HG03575 (cell line): ENCODE results near the gene NEK11.
"Not testable (repeated sequence)": the region's sequence is repeated elsewhere in the genome, so short reads cannot be mapped to it uniquely, and the experiment has no call there.

Source experiments
- ATAC-seq: cut with Tn5 transposase; IDR thresholded peaks from one replicate; pipeline ENCODE4 v1.9.1; 2021; ENCODE audit not compliant: unreplicated experiment, insufficient number of reproducible peaks, low FRiP score; ENCODE audit errors: extremely low read depth

The NEK11 gene

GRCh38 chr3:131374741-131375140, 348.1 kb downstream of the NEK11 start:
- no peak for ATAC-seq

- not testable (repeated sequence) for ATAC-seq
Observed at GRCh38 chr3:131380821-131381444, 354.3 kb downstream of the NEK11 start.

- peak; percentile 92 for ATAC-seq
Observed at GRCh38 chr3:131381445-131382291, 355.0 kb downstream of the NEK11 start, which contains the start of gene NUDT16. TSS of gene NUDT16 (plus strand) at chr3:131381774. CDS start at chr3:131381805, 31 bp downstream.

GRCh38 chr3:131386429-131387165, 359.9 kb downstream of the NEK11 start:
- no peak for ATAC-seq

DNA sequence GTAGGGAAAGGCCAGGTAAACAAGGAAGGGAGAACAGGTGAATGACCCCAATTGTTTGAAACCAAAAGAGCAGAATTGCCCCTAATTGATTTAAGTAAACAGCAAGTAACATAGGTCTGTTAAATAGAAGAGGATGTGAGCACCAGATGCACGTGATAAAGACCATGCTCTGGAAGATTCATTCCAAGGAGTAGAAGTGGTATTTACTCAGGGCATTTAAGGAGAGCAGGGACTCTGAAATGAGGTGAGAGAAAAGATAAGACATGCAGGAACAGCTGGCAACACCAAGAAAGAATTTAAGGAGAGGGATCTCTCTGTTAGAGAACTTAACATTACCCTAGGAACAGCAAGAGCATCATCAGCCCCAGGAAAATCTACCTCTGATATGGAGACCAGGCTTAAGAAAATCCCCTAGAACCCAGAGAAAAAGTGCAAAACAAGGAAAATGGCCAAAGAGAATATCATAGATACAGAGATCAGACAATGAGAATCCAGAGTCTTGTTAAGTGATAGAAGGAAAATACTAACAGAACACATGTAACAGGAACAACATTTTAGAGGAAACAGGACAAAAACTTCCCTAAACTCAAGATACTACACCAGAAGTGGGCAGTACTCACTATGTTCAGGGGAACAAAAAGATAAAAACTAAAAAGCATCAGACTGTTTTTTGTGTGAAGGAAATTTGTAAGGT, 361.3 kb downstream of the NEK11 start:
- no peak for ATAC-seq

DNA sequence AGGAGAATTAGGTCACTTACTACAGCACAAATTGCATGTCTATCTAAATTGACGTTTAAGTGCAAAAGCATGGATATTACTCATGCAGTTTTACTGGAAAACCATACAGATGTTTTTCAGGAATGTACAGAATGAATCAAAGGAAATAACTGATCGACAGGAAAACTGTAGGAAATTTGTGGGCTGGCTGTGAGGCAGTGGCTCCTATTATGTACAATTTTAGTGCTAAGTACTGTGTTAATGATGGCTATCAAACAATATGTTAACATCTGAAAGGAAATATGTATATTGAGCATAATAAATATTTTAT, 361.8 kb downstream of the NEK11 start:
- ATAC-seq: no peak

GRCh38 chr3:131390331-131390730, 363.7 kb downstream of the NEK11 start:
- ATAC-seq: no peak

DNA sequence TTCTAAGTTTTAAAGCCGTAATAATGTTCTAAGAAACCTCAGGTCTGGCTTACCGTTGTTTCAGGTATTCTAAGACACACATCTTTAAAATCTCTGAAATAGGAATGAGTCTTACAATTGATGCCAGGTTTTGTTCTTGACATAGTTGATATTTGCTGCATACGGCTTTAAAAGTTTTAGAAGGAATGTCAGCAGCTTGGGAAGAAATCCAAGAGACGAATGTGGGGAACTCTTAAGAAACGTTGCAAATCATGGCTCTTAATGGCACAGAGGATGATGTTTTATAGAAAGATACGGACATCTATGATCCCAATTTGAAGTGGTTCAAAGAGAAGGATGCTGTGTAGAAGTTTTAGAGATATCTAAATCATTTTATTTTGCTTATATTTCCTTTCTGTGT, 366.4 kb downstream of the NEK11 start:
- no peak for ATAC-seq

DNA sequence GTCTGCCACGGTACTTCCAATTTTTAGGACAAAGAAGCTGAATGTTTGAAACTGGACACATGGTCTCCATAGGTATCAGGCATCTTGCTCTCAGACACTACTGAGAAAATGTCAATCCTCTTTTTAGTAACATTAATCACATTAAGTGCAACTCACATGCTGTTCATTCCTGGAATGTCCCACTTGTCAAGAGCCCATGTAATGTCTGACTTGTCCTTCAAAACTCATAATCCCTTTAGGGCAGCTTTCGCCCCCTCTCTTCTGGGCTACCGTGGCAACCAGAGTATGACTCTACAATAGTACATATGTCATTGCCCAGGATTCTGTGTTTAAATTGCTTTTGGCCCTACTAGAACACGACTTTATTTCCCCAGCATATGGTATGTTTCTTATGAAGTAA, 367.2 kb downstream of the NEK11 start:
- no peak for ATAC-seq

GRCh38 chr3:131394400-131394799, 367.7 kb downstream of the NEK11 start:
- ATAC-seq: no peak

DNA sequence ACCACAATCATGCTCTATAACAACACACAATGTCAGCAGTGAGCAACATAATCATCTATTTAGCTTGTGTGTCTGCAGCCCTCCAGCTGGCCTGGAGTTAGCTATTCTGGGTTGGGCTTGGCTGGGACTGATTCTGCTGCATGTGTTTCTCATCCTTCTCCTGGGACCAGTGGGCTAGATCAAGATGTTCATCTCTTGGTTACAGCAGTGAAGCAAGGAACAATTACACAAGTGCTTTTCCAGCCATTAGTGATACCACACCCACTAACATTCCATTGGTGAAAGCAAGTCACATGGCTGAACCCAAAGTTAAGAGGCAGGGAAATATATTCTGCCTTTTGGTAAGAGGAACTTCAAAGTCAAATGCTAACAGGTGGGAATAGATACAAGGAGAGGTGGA, 369.5 kb downstream of the NEK11 start:
- ATAC-seq: no peak

GRCh38 chr3:131397889-131398288, 371.2 kb downstream of the NEK11 start:
- no peak for ATAC-seq
